ENCODE measurements around the gene SLC31A1. TPM values are rescaled to one million over a fixed set of nuclear protein-coding genes. Genes with fewer than 3 reads are reported as not detected.

SLC31A1 gene
- total RNA-seq, 1 experiment from 2014 or later, result 34.4 TPM

DNA sequence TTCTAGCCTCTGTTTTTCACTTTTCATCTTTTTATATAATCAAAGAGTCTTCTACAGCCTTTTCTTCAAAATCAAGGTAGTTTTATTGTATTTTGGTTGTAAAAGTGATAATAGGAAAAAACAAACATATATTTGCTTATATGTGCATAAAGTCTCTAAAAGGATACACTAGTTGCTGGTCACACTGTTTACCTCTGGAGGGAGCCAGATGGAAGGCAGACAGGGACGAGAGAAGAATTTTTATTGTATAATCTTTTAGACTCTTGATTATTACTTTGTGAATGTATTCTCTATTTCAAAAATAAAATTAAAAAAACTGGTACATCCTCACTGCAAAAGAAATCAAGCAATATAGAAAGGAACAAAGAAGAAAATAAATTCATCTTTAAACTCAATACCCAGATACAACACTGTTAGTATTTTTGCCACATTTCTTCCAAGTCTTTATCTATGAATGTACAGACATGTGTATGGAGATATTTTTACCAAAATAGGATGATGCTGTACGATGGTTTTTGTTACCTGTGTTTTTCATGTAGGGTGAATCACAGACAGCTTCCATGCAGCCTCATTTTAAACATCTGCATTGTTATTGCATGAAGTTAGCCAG is 88.0 kb downstream of the SLC31A1 start:
- TF ChIP-seq CTCF (conservative IDR thresholded peaks at IDR 0.05), result peak; percentile 80
- Histone ChIP-seq H3K79me2 (ENCODE audit: insufficient read depth, low read length) (no peaks in the 10 kb centered on the region), H3K18ac (ENCODE audit: insufficient read length, low read depth, low read length) (no peak overlapping the region), H3K9me3 (ENCODE audit: control insufficient read depth, low read depth, low read length) (no peaks in the 10 kb centered on the region), H3T11ph (ENCODE audit: low read length) (no peak overlapping the region), H3K56ac (ENCODE audit: insufficient read length, low read depth, low read length) (no peak overlapping the region), H4K91ac (ENCODE audit: insufficient read length, low read depth, low read length) (no peak overlapping the region), H3K79me1 (ENCODE audit: insufficient read depth, low read depth, low read length, poor library complexity, severe bottlenecking) (no peaks in the 10 kb centered on the region), H4K8ac (replicated peaks; ENCODE audit: insufficient read length, low read depth, low read length) (no peak overlapping the region), H3K14ac (ENCODE audit: insufficient read depth, low read length) (no peak overlapping the region), H3K27me3 (ENCODE audit: insufficient read depth, low read length) (no peaks in the 10 kb centered on the region), H2BK5ac (ENCODE audit: insufficient read length, low read length) (no peak overlapping the region), H3K23me2 (ENCODE audit: insufficient read length, low read depth, low read length, poor library complexity, severe bottlenecking) (no peaks in the 10 kb centered on the region), H3K4me2 (ENCODE audit: insufficient read depth, insufficient read length, low read length) (no peak overlapping the region), H3K4ac (ENCODE audit: low read depth, low read length) (no peak overlapping the region), H2BK120ac (ENCODE audit: low read depth, low read length, poor library complexity, severe bottlenecking) (no peak overlapping the region), H2BK20ac (ENCODE audit: low read depth, low read length, poor library complexity, severe bottlenecking) (no peak overlapping the region), H4K5ac (ENCODE audit: insufficient read length, low read depth, low read length) (no peak overlapping the region), H2BK15ac (ENCODE audit: low read depth, low read length) (no peak overlapping the region), H4K20me1 (ENCODE audit: control insufficient read depth, insufficient read depth, insufficient read length) (no peaks in the 10 kb centered on the region), H3K23ac (ENCODE audit: insufficient read length, low read depth, low read length) (no peak overlapping the region), H2AFZ (ENCODE audit: low read length) (no peak overlapping the region), H3K27ac (ENCODE audit: insufficient read length, low read depth, low read length) (no peak overlapping the region), H2AK5ac (ENCODE audit: insufficient read length, low read length) (no peak overlapping the region), H3K9ac (ENCODE audit: extremely low read depth, insufficient read length, low read length) (no peak overlapping the region), H2BK12ac (ENCODE audit: insufficient read length, low read depth, low read length) (no peak overlapping the region), H3K4me1 (ENCODE audit: insufficient read depth, low read length) (no peaks in the 10 kb centered on the region)
- Mint-ChIP-seq H3K27me3 (ENCODE audit: low read depth) (no peaks in the 10 kb centered on the region; the same call in 1 of the 2 replicates), H3K4me3 (no peak overlapping the region), H3K9me3 (no peaks in the 10 kb centered on the region), H3K4me1 (no peaks in the 10 kb centered on the region), H3K27ac (no peak overlapping the region), H3K36me3 (ENCODE audit: insufficient read depth in 1 of 3, low read depth in 3 of 3) (no peaks in the 10 kb centered on the region)
- no CpG with 5 or more reads among the region's 2 CpGs for WGBS (ENCODE audit: extremely low coverage, insufficient read length, low lambda C conversion rate)
- DNase-seq, result no peak

Measured in H9 (cell line).